Tongue (tissue), 2 donors: Measurements from ENCODE around the gene RBFOX2. TPM values are rescaled to one million over a fixed set of nuclear protein-coding genes. Genes with fewer than 3 reads are reported as not detected.
A peak's percentile ranks its signal among the peaks of the same experiment; 100 is the strongest.
"Not testable (repeated sequence)": the region's sequence is repeated elsewhere in the genome, so short reads cannot be mapped to it uniquely, and the experiment has no call there.

ENCODE experiments used
- DNase-seq: peaks from one replicate; pipeline ENCODE4 v3.0.0-alpha.2; 2015
- total RNA-seq: library from RNA; depleted of rRNA; stranded (reverse); fragments of >200 nt; gene quantifications from one replicate; pipeline ENCODE4 v1.2.3, GENCODE V29; 2014

Gene RBFOX2
- total RNA-seq, 1 donor from 2014 or later, result 269 TPM

DNA sequence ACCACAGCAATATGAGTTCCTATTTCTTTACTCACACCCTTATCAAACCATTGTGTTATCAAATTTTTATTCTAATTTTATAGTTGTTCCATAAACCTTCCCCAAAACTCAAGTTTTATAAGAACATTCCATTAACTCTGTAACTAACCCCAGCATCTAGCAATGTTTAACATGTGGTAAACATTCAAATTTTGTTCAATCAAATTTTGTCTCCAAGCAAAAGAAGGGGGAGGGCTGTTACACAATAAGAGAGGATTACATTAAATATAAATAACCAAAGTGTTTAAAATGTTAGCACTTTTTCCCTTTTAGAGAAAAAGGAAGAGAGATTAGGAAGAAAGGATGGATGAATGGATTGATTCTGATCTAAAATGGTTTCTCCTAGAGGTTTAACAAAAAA lies 20.5 kb downstream of the RBFOX2 start:
- no peak for DNase-seq

DNA sequence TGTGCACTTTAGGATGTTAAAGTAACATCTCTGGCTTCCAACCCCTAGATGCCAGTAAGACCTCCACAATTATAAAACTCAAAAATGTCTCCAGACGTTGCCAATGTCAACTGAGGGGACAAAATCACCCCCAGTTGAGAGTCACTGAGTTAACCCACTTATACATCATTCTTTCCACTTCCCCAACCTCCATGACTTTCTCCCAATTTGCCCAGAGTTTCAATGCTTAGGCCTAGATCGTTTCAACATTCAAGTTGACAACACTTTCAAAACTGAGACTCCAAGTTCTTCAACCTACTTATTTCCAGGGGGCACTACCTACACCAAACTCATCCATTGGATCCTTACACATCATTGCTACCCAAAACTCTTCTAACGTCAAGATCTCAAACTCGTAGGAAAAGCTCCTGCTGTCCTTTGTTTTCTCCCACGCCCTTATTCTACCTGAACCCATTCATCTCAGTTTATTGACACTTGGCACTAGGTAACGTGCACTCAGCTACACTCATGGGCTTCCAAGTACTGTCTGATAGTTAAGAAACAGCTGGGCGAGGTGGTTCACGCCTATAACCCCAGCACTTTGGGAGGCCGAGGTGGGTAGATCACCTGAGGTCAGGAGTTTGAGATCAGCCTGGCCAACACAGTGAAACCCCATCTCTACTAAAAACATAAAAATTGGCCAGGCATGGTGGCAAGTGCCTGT lies 24.5 kb downstream of the RBFOX2 start:
- no peak for DNase-seq

DNA sequence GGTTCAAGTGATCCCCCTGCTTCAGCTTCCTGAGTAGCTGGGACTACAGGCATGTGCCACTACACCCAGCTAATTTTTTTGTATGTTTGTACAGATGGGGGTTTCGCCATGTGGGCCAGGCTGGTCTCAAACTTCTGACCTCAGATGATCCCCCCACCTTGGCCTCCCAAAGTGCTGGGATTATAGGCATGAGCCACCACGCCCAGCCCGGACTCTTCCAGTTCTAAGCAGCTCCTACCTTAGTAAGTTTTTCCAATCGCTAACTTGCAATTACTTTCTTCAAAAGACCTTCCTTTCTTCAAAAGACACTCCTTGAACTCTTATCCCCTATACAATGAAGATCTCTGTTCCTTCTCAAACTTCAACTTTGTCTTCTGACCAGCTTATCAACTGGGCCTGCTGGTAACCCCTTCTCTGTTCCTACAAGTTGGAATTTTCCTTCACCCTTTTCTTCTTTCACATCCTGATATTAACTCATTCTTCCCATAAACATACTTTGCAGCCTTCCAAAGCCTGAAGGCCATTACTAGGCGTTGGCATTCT lies 25.8 kb downstream of the RBFOX2 start:
- DNase-seq, result no peak

DNA sequence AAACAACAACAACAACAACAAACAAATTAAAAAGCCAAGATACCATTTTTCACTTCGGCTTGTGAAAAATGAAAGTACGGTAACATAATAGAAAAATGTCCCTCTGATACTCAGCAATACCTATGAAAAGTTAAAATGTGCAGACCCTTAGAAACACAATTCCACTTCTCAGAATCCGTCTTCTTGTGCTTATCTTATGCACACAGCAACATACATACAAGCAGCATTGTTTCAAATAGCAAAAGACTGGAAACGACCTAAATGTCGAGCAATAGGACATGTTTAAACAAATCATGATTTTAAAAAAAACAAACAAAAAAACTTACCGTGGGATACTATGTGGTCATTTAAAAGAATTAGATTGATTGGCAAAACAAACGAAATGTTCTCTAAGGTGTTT lies 26.5 kb downstream of the RBFOX2 start:
- DNase-seq, result no peak

DNA sequence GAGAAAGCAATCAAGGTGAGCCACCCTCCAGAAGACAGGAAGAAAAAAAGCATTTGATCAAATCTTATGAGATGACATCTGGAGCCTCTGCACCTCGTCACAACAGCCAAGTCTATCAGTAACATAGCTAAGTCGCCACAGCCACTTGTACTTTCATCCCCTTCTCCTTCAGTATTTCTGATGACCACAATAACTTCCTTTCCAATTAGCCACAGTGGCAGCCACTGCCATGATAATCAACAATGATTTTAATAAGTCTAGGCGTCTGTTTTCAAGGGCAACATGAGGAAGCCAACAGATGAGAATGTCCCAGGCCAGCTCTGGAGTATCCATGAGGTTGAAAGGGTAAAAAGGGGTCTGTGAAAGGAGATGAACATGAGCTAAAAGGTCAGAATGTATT lies 29.9 kb downstream of the RBFOX2 start:
- no peak for DNase-seq

DNA sequence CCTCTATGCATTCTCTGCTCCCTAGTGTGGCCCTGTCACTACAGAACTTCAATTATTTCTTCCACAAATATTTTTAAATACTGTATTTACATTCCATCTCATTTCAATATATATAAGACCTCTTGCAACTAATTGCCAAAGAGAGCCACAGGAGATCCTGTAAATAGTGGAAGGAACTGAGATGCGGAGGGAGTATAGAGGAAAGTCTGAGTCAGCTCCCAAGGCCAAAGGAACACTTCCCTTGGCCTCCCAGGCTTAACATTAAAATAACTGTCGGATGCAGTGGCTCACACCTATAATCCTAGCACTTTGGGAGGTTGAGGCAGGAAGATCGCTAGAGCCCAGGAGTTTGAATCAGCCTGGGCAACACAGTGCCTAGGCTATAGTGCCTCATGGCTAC lies 31.2 kb downstream of the RBFOX2 start:
- no peak for DNase-seq

DNA sequence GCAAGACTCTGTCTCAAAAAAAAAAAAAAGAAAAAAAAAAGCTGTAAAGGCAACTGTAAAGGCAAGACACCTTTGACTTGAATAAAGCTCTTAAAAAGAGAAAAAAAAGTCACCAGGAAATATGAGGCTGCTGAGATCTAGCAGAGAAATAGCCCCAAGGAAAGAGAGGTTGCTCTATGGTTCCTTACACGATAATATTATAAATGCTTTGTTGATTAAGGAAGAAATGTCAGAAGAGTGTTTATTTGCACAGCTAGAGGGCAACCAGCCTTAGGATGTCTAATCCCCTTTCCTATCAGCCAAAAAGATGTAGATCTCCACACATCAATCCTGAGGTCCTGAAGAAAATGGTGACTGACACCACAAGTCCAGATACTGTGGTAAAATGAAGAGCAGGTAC lies 32.0 kb downstream of the RBFOX2 start:
- no peak for DNase-seq

DNA sequence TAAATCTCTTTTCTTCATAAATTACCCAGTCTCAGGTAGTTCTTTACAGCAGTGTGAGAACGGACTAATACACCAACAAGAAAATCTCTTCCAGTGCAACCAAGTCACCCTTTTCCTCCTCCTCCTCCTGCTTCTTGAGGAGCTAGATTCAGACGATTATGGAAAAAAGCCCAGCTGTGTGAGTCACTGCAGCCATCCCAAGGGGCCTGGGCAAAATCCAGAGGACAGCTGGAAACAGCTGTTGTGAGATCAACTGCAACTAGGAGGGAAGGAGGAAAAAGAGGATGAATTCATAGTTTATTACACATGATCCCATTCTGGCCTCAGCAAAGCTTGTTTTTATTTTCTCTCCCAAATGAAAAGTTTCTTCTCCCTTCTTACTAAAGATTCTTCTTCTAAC lies 32.9 kb downstream of the RBFOX2 start:
- peak; percentile 98 for DNase-seq

DNA sequence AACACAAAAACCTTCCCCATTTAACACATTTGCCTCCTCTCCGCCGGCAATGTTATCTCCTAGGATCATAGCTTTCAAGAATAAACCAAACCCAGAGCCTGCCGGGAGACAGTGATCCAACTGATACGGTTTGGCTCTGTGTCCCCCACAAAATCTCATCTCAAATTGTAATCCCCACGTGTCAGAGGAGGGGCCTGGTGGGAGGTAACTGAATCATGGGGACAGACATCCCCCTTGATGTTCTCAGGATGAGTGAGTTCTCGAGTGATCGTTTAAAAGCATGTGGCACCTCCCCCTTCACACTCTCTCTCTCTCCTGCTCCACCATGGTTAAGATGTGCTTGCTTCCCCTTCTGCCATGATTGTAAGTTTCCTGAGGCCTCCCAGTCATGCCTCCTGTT lies 33.3 kb downstream of the RBFOX2 start:
- peak; percentile 83 for DNase-seq

DNA sequence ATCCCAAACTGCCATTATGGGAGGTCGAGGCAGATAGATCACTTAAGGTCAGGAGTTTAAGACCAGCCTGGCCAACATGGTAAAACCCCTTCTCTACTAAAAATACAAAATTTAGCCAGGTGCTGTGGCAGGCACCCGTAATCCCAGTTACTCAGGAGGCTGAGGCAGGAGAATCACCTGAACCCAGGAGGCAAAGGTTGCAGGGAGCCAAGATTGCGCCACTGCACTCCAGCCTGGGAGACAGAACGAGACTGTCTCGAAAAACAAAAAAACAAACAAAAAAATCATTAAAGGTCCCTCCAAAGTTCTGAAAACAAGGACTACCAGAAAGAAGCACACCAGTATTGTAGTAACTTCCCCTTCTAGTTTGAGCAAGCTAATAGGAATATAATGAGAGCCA lies 34.9 kb downstream of the RBFOX2 start:
- not testable (repeated sequence) for DNase-seq

DNA sequence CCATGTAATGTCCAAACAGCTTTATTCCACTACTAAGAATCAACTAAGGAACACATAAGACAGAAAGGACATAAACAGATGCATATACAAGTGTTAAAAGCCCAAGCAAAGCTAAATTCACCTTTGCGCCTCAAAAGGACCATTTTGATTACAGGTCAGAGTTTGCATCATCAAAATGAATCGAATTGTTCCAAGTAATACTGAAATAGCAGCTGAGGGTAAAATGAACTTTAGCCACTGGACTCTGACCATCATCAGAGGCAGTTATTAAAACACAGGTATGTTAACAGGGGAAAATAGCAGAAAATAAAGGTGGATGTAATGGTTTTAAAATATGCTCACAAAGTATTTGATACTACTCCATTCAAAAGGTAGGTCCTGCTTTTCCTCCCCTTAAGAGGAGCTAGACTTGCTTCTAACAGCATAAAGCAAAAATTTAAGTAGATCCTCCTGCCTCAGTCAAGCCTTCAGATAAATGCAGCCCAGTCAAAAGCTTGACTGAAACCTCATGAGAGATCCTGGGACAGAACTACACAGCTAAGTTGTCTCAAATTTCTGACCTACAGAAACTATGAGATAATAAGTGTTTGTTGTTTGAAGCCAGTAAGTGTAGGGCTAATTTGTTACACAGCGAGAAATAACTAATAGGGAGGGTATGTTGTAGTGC lies 35.4 kb downstream of the RBFOX2 start:
- no peak for DNase-seq

DNA sequence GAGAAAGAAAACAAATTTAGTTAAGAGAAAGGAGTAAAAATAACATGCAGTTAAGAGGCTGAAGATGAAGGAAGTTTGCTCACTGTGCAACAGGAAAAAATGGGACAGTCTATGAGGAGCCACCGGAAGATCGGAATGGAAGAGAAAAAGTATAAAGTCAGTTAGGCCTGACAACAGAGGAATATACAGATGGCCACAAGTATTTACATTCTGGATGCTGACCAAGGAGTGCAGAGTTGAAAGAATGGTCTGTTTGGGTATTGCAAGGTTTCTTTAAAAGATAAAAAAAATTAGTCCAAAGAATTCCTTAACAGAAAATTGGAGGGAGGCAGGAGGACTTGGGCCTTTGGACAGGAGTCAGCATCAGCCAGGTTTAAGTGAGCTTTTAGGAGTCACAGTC lies 37.5 kb downstream of the RBFOX2 start:
- peak; percentile 36 for DNase-seq

DNA sequence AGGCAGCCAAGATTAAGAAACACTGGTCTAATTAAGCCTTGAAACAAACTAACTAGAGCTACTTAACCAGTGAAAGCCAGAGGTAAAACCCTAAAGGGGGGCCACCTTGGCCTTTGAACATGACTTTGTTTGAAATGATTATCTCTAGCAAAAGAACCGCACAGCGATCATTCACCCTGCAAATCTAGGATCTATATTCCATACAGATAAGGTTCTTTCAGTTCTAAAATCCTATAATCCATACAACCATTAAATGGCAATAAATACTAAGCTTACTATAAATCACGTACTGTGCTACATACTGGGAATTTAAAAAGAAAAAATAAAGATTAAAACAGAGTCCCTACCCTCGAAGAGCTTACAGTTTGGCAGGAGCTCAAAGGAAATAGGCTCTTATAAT lies 40.6 kb downstream of the RBFOX2 start:
- DNase-seq, result no peak

DNA sequence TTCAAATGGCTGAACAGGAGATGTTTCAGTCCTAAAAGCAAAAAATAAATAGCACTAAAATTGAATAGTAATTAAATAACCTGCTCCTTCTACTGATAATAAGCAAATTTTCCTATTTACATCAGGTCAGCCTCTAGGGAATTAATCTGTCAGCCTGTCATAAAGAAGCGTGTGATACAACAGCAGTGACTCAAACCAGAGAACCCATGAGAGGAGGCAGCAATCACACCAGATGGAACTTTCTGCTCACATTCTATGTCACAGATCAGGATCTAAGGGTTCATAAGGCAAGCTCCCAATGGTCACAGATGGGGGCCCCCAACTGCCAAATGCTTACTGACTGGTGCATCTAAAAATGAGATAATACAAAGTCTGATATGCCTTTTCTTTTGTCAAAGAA lies 41.1 kb downstream of the RBFOX2 start:
- peak; percentile 21 for DNase-seq

DNA sequence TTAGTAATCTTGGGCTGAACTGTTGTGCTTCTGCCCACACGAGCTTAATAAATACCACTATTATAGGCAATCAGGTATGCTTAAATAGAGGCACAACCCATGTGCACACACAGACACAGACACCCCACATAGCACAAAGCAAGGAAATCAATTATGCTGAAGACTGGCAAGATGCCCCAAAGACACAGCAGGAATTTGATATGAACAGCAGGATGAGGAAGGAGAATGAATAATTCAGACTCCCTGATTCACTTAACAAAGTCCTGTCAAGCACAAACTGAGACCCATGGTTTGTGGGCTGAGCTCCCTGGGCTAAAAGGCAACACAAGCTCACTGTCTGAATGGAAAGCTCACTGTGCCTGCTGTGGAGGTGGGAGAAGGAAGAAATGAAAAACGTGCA lies 42.5 kb downstream of the RBFOX2 start:
- DNase-seq, result peak; percentile 64

DNA sequence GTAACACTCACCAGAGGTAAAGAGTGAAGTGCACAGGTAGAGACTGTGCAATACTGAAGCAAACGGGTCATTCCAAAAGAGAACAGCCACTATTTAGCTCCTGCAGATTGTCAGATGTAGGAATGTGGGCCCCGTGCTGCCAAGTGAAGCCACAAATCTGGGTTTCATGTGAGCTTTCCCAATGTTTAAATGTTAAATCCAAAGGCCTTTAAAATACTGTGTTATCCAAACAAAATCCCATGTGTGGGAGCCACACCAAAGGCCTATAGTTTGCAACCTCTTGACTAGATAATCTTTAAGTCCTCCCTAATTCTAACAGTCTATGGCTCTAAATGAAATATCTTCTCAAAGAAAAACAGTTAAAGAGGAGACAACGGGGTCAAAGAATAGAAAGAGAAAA lies 43.3 kb downstream of the RBFOX2 start:
- no peak for DNase-seq

DNA sequence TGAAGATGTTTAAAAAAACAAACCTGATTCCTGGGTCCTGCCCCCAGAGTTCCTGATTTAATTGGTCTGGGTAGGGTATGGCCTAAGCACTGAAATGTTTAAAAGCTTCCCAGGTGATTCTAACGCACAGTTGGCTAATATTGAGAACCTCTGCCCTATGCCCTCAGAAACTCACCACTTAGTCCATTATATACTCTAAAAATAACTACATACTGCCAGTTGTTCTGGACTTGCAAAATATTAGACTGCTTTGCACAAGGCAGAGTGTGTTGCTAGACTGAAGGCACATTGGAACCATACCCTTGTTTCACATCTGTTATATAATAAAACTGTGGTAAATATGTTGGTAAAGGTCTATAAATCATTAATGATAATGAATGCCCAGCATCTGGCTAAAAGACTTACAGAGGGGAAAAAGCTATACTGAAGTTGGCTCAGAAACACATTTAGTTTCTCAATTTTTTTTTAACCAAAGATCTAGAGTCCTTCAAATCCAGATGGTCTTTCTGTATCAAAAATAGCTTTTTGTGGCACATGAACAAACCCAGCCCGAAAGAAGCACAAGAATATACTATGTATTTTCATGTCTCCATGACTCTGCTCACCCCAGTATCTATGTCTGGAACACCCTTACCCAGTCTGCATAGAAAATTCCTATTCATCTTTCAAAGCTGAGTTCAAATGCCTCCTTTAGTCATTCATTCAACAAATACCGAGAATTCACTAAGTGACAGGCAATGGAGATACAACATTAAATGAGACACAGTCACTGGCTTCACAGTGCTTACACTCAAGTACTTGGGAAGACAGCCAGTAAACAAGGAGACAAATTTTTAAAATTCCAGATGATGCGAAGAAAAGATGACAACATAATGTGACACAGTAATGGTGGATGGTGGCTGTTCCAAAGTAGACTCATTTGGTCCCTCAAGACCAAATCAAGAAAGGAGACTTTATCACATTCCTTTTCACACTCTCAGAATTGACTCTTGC lies 44.1 kb downstream of the RBFOX2 start:
- no peak for DNase-seq

DNA sequence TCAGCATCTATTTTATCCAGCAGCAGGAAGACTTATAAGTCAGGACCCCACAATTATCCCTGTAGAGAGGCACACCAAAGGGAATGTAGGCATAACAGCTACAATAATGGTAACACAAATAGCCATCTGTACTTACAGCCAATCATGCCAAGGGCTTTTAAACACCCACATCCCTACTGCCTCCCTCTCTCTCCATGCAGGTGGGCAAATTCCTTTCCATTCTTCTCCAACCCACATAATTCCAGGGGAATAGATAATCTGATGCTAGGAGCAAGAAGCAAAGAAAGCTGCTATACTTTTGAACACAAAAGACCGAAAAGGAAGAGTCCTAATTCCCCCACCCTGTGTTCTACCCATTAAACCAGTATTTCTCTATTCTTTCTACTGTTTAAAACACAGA lies 46.7 kb downstream of the RBFOX2 start:
- DNase-seq, result no peak

DNA sequence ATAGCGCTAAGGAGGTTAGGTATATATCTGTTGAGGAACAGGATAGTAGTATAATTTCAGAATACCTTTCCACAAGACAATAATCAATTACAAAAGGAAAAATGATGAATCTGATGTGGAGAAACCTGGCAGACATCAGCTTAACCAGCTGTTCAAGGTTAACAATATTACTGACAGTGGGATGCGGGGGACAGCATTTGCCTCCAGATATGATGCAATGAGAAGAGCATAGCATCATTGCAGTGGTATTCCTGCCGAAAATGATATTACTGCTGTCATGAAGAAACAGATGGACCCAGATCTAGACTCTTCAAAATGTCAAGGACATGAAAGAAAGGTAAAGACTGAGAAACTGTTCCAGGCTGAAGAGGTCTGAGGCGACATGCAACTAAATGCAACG lies 49.7 kb downstream of the RBFOX2 start:
- DNase-seq, result no peak

DNA sequence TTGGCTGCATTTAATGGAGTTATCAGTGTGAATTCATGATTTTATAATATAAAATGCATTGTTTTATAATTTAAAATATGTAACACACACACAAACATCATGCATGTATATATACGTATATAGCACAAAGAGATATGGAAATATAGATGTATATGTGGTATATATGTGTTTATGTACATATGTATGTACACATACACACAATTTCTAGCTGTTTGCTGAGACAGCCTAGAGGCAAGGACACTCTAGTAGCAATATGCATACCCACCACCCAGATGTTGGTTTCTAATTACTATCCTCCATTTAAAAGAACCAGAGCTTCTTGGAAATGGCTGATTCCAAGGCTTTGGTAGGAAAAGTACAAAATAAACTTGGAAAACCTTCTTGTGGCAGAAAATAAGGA lies 50.4 kb downstream of the RBFOX2 start:
- no peak for DNase-seq

DNA sequence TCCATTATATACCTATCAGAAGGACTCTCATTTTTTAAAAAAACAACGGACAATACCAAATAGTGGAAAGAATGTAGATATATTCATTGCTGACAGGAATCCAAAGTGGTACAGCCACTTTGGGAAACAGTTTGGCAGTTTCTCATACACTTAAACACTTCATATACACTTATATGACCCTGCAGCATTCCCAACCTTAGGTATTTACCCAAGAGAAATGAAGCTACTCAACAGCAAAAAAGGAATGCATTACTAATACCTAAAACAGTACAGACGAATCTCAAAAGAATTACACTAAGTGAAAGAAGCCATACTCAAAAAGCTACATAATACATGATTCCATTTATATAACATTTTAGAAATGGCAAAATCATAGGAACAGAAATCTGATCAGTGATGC lies 51.5 kb downstream of the RBFOX2 start:
- no peak for DNase-seq

DNA sequence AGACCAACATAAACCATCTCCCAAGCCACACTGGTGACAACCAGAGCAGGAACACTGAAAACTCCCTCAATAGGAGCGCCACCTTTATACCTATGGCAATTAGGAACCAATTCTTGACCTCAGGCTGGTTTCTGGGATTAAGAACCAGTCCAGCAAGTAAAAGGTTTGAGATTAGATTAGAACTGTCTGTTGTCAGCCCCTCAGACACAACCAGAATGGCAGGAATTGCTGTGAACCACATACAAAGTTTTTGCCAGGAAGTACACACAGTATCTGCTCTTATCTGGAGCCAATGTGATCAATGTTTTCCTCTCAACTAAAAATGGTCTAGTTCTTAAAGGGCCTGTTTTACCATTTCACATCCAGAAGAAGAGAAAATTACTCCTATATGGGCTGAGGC lies 55.2 kb downstream of the RBFOX2 start:
- DNase-seq, result no peak

DNA sequence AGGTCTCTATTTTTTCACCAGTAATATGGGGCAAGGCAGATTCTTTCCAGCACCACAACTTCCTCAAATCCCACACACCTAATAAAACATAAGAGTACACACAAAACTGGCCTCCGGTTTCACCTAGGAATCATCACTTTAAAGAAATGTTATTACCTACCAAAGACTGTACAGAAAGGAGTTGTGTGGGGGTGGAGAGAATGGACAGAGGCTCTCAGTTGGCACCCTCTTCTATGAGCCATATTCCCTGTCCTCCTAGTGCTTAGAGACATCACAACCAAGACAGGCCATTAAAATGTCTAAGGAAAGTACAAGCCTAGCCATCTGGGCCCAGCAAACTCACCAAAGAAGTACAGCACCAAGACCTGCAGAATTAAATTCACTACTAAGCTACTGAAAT lies 56.1 kb downstream of the RBFOX2 start:
- no peak for DNase-seq
